HEK293T (cell line): ENCODE data around the gene COTL1.

Experiments used
- CTCF ChIA-PET: fragments of 350-600 bp; formaldehyde crosslinking; extraction: SDS; loops from one replicate; lab custom pipeline; 2021; ENCODE audit warnings: antibody characterized with exemption, inconsistent platforms; lab: Yijun Ruan, JAX
- POLR2A ChIA-PET: fragments of 350-600 bp; formaldehyde crosslinking; extraction: SDS; loops from one replicate; lab custom pipeline; 2020; ENCODE audit warnings: antibody characterized with exemption, inconsistent platforms; lab: Yijun Ruan, JAX
- DNase-seq: peaks from one replicate; pipeline ENCODE4 v3.0.0; 2012; ENCODE audit warnings: mixed read lengths; ENCODE audit errors: extremely low spot score
- ARNT ChIP-seq: fragments of 450-650 bp; IDR thresholded peaks from 2 replicates; pipeline ENCODE4 v1.6.1; 2017; ENCODE audit warnings: mild to moderate bottlenecking
- BHLHE40 ChIP-seq: fragments of 450-650 bp; IDR thresholded peaks from 2 replicates; pipeline ENCODE4 v1.6.1; 2016; ENCODE audit warnings: mild to moderate bottlenecking, moderate library complexity, borderline replicate concordance
- CTBP1 ChIP-seq: fragments of 450-650 bp; IDR thresholded peaks from 2 replicates; pipeline ENCODE4 v1.6.1; 2016; ENCODE audit warnings: borderline replicate concordance
- ELF4 ChIP-seq: fragments of 450-650 bp; IDR thresholded peaks from 2 replicates; pipeline ENCODE4 v1.6.1; 2017; ENCODE audit warnings: antibody characterized with exemption
- FOXA1 ChIP-seq: fragments of 450-650 bp; IDR thresholded peaks from 2 replicates; pipeline ENCODE4 v1.6.1; 2016; ENCODE audit warnings: mild to moderate bottlenecking
- FOXK2 ChIP-seq: fragments of 450-650 bp; IDR thresholded peaks from 2 replicates; pipeline ENCODE4 v1.6.1; 2016; ENCODE audit warnings: mild to moderate bottlenecking
- FOXM1 ChIP-seq: fragments of 450-650 bp; IDR thresholded peaks from 2 replicates; pipeline ENCODE4 v1.6.1; 2017; ENCODE audit warnings: mild to moderate bottlenecking, borderline replicate concordance
- HDGF ChIP-seq: fragments of 450-650 bp; IDR thresholded peaks from 2 replicates; pipeline ENCODE4 v1.6.1; 2017; ENCODE audit warnings: antibody characterized with exemption, borderline replicate concordance
- L3MBTL2 ChIP-seq: fragments of 450-650 bp; conservative IDR thresholded peaks from 2 replicates; pipeline ENCODE4 v1.6.1; 2016; ENCODE audit warnings: mild to moderate bottlenecking
- LEF1 ChIP-seq: fragments of 450-650 bp; IDR thresholded peaks from 2 replicates; pipeline ENCODE4 v1.6.1; 2017; ENCODE audit warnings: mild to moderate bottlenecking, borderline replicate concordance
- NFRKB ChIP-seq: fragments of 450-650 bp; IDR thresholded peaks from 2 replicates; pipeline ENCODE4 v1.6.1; 2016; ENCODE audit warnings: mild to moderate bottlenecking, moderate library complexity
- SP1 ChIP-seq: fragments of 450-650 bp; IDR thresholded peaks from 2 replicates; pipeline ENCODE4 v1.6.1; 2017
- SUZ12 ChIP-seq: fragments of 450-650 bp; IDR thresholded peaks from 2 replicates; pipeline ENCODE4 v1.6.1; 2016; ENCODE audit warnings: mild to moderate bottlenecking
- TARDBP ChIP-seq: fragments of 450-650 bp; IDR thresholded peaks from 2 replicates; pipeline ENCODE4 v1.6.1; 2016
- ZNF384 ChIP-seq: fragments of 450-650 bp; IDR thresholded peaks from 2 replicates; pipeline ENCODE4 v1.6.1; 2016
- TF ChIP-seq, protein P1 (sequence below): fragments of 450-650 bp; IDR thresholded peaks from 2 replicates; pipeline ENCODE4 v1.6.1; 2016

The COTL1 gene

GRCh38 chr16:84648595-84649510 is 31.0 kb upstream of the COTL1 start:
- no peak for TF ChIP-seq HDGF
- no peak for TF ChIP-seq FOXK2
- no peak for TF ChIP-seq FOXM1
- ChIA-PET POLR2A (interaction anchor here (0.9 kb wide), 2 partner anchors 10 to 15 kb away, joined by 3 read pairs; no protein-coding TSS in a partner anchor), CTCF (interaction anchor here (0.9 kb wide), 1 partner anchor 77 kb away, joined by 3 read pairs; no protein-coding TSS in a partner anchor)
- DNase-seq: peak; percentile 62

- no peak for TF ChIP-seq FOXM1
- TF ChIP-seq SP1: no peak
- peak; percentile 85 for TF ChIP-seq L3MBTL2
- TF ChIP-seq ELF4: no peak
- TF ChIP-seq TARDBP: peak; percentile 60; the same call in 1 of the 2 replicates
- TF ChIP-seq FOXK2: no peak
- no peak for TF ChIP-seq ZNF384
- no peak for TF ChIP-seq SUZ12
- TF ChIP-seq CTBP1: no peak
- no peak for TF ChIP-seq ARNT
- TF ChIP-seq LEF1: no peak
- no peak for TF ChIP-seq FOXA1
- TF ChIP-seq BHLHE40: no peak
- TF ChIP-seq NFRKB: no peak
- TF ChIP-seq HDGF: no peak
- ChIA-PET POLR2A (interaction anchor here (0.9 kb wide), 1 partner anchor 78 kb away, joined by 3 read pairs; no protein-coding TSS in a partner anchor), CTCF (interaction anchor here (0.9 kb wide), 1 partner anchor 78 kb away, joined by 3 read pairs; no protein-coding TSS in a partner anchor)
- peak; percentile 89 for DNase-seq
Measured at GRCh38 chr16:84647828-84648594, 30.1 kb upstream of the COTL1 start, which contains the start of gene KLHL36. TSS of gene KLHL36 (plus strand) at chr16:84648511. CDS start at chr16:84650868, 2,357 bp downstream.

GRCh38 chr16:84643674-84644073 is 25.8 kb upstream of the COTL1 start:
- DNase-seq: no peak
- ChIA-PET CTCF (no interaction called here), POLR2A (no interaction called here)
- TF ChIP-seq ARNT (no peak), ELF4 (no peak), L3MBTL2 (no peak)

DNA sequence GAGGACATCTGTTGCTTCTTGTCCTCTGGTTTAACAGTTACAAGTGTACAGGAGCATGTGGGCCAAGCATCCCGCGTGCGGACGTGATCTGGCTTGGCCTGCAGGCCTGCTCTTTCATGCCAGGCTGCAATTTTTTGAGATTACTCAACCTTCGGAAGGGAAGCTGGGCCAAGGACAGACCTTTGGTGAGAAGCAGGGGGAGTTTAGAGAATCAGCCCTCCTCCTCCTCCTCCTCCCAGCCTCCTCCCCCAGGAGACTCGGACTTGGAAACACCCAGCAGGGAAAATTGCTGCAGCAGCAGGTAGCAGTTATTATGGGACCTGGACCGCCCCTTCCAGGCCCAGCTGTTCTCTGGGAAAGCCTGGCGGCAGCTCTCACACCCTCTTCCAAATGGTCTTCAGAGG is 25.3 kb upstream of the COTL1 start:
- POLR2A ChIA-PET: no interaction called here

GRCh38 chr16:84641643-84642358 is 23.9 kb upstream of the COTL1 start:
- DNase-seq: no peak
- ChIA-PET POLR2A (no interaction called here), CTCF (no interaction called here)
- TF ChIP-seq ARNT (no peak), FOXM1 (no peak), HDGF (no peak), ELF4 (no peak), SP1 (no peak), FOXK2 (no peak), FOXA1 (no peak), BHLHE40 (no peak), TARDBP (no peak), L3MBTL2 (no peak), LEF1 (no peak), SUZ12 (no peak), NFRKB (no peak), ZNF384 (no peak), CTBP1 (no peak)
- TF ChIP-seq, protein P1, sequence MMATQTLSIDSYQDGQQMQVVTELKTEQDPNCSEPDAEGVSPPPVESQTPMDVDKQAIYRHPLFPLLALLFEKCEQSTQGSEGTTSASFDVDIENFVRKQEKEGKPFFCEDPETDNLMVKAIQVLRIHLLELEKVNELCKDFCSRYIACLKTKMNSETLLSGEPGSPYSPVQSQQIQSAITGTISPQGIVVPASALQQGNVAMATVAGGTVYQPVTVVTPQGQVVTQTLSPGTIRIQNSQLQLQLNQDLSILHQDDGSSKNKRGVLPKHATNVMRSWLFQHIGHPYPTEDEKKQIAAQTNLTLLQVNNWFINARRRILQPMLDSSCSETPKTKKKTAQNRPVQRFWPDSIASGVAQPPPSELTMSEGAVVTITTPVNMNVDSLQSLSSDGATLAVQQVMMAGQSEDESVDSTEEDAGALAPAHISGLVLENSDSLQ: no peak

More for the DNA sequence above, 25.3 kb upstream of the COTL1 start:
- TF ChIP-seq FOXM1 (no peak), CTBP1 (no peak), LEF1 (no peak), ZNF384 (no peak), FOXK2 (no peak), FOXA1 (no peak)
- TF ChIP-seq, protein P1: no peak
- CTCF ChIA-PET: no interaction called here
- DNase-seq: no peak

GRCh38 chr16:84640145-84640544 is 22.3 kb upstream of the COTL1 start:
- no peak for TF ChIP-seq SP1
- no peak for TF ChIP-seq HDGF
- TF ChIP-seq FOXM1: no peak
- TF ChIP-seq FOXA1: no peak
- no peak for TF ChIP-seq L3MBTL2
- ChIA-PET POLR2A (no interaction called here), CTCF (no interaction called here)
- DNase-seq: no peak
